Endothelial cell of umbilical vein (primary cell): ENCODE results near the gene ZNF804A. TPM values are rescaled to one million over a fixed set of nuclear protein-coding genes. Genes with fewer than 3 reads are reported as not detected.

Experiments used
- BruUV-seq: library from RNA; stranded (reverse); fragments of 400-500 nt; replicated peaks from 2 replicates; lab custom pipeline; 2021; lab: Mats Ljungman, UMichigan
- CTCF ChIA-PET: fragments of 300-600, 350-600 bp; sonication (Branson Sonifier 250); formaldehyde crosslinking; loops from one replicate; lab custom pipeline; 2021; ENCODE audit warnings: antibody characterized with exemption, inconsistent platforms; lab: Charles Lee
- POLR2A ChIA-PET: fragments of 300-600, 350-600 bp; sonication (Branson Sonifier 250); formaldehyde crosslinking; loops from one replicate; lab custom pipeline; 2021; ENCODE audit warnings: antibody characterized with exemption, inconsistent platforms; lab: Charles Lee
- DNase-seq: peaks from one replicate; pipeline ENCODE4 v3.0.0-alpha.2; 2011; ENCODE audit warnings: low read depth, low spot score
- FAIRE-seq: peaks from 2 replicates; lab custom pipeline; 2011; peaks lifted over from hg19 to GRCh38; lab: Jason Lieb, UNC
- H2AFZ ChIP-seq: 2 replicates; pipeline ENCODE4 v1.6.0; 2012; ENCODE audit warnings: low read depth, low read length, control low read depth, inconsistent platforms
- H3K27ac ChIP-seq: 2 replicates; pipeline ENCODE4 v1.5.1; 2011; ENCODE audit warnings: low read depth, mild to moderate bottlenecking, control low read depth, low read length, moderate library complexity; ENCODE audit not compliant: insufficient read depth
- H3K27me3 ChIP-seq, 2 experiments: 2 replicates each; pipeline versions ENCODE4 v1.6.0 to v1.6.1; 2011; ENCODE audit warnings: low read length in 2 of 2, mixed read lengths in 1 of 2; ENCODE audit not compliant: control insufficient read depth in 2 of 2, insufficient read depth in 2 of 2
- H3K36me3 ChIP-seq, 2 experiments: 2 replicates in 1 of 2; 3 replicates in 1 of 2; pipeline ENCODE4 v1.5.1; 2011; ENCODE audit warnings: low read length in 2 of 2, mild to moderate bottlenecking in 1 of 2, moderate library complexity in 1 of 2; ENCODE audit not compliant: control insufficient read depth in 2 of 2, insufficient read depth in 2 of 2; ENCODE audit errors: extremely low read depth in 1 of 2
- H3K4me1 ChIP-seq: 3 replicates; pipeline ENCODE4 v1.5.1; 2011; ENCODE audit warnings: mild to moderate bottlenecking, low read length; ENCODE audit not compliant: control insufficient read depth, insufficient read depth; ENCODE audit errors: extremely low read depth
- H3K4me2 ChIP-seq: 2 replicates; pipeline ENCODE4 v1.6.1; 2011; ENCODE audit warnings: low read length, control low read depth, mixed read lengths; ENCODE audit not compliant: insufficient read depth
- H3K4me3 ChIP-seq, 3 experiments: fragments of 200-600 bp in 1 of 3; sonication (generic), shearing (Covaris generic) in 1 of 3; replicated peaks in 1 of 3; 2 replicates each; pipeline ENCODE4 v1.5.1; 2011 to 2016; ENCODE audit warnings: control low read depth in 3 of 3, low read length in 3 of 3, mild to moderate bottlenecking in 2 of 3, inconsistent platforms in 1 of 3, low read depth in 1 of 3, moderate library complexity in 1 of 3; ENCODE audit not compliant: insufficient read depth in 1 of 3
- H3K79me2 ChIP-seq: 2 replicates; pipeline ENCODE4 v1.6.0; 2012; ENCODE audit warnings: low read length, inconsistent platforms; ENCODE audit not compliant: control insufficient read depth, insufficient read depth
- H3K9ac ChIP-seq: replicated peaks from 2 replicates; pipeline ENCODE3; 2011; ENCODE audit warnings: low read length, control low read depth; ENCODE audit not compliant: insufficient read depth; ENCODE audit errors: extremely low read depth
- H3K9me1 ChIP-seq: replicated peaks from 3 replicates; pipeline ENCODE4 v1.6.0; 2011; ENCODE audit warnings: mild to moderate bottlenecking, low read length; ENCODE audit not compliant: control insufficient read depth, insufficient read depth; ENCODE audit errors: extremely low read depth
- H3K9me3 ChIP-seq: replicated peaks from 2 replicates; pipeline ENCODE4 v1.5.1; 2012; ENCODE audit warnings: low read length, inconsistent platforms; ENCODE audit not compliant: control insufficient read depth, insufficient read depth
- H4K20me1 ChIP-seq: replicated peaks from 2 replicates; pipeline ENCODE3; 2011; ENCODE audit warnings: mild to moderate bottlenecking, low read length; ENCODE audit not compliant: control insufficient read depth, insufficient read depth; ENCODE audit errors: extremely low read depth
- CTCF ChIP-seq, 2 donors: IDR thresholded peaks; 1 replicate in 1 of 2; 2 replicates in 1 of 2; pipeline ENCODE4 v1.5.1; 2011; ENCODE audit warnings: low read length in 2 of 2, mild to moderate bottlenecking in 2 of 2, moderate library complexity in 2 of 2, control low read depth in 1 of 2, inconsistent platforms in 1 of 2, low read depth in 1 of 2; ENCODE audit not compliant: insufficient read depth in 1 of 2; ENCODE audit errors: extremely low read depth in 1 of 2
- EZH2 ChIP-seq: IDR thresholded peaks from 2 replicates; pipeline ENCODE4 v1.6.1; 2012; ENCODE audit warnings: borderline replicate concordance, low read depth, mild to moderate bottlenecking, moderate library complexity, low read length, inconsistent platforms; ENCODE audit not compliant: severe bottlenecking
- FOS ChIP-seq: IDR thresholded peaks from 2 replicates; pipeline ENCODE4 v1.6.1; 2011; ENCODE audit warnings: mild to moderate bottlenecking, low read length, moderate library complexity, borderline replicate concordance; ENCODE audit not compliant: insufficient read depth
- GATA2 ChIP-seq: IDR thresholded peaks from 2 replicates; pipeline ENCODE4 v1.7.0; 2011; ENCODE audit warnings: low read depth, mild to moderate bottlenecking, moderate library complexity, mixed read lengths, low read length; ENCODE audit not compliant: insufficient read length, insufficient read depth
- JUN ChIP-seq: IDR thresholded peaks from 2 replicates; pipeline ENCODE4 v1.6.1; 2011; ENCODE audit warnings: borderline replicate concordance, low read depth; ENCODE audit not compliant: insufficient read length, insufficient read depth
- MAX ChIP-seq: IDR thresholded peaks from 2 replicates; pipeline ENCODE4 v1.6.1; 2011; ENCODE audit not compliant: insufficient read depth, insufficient read length
- MYC ChIP-seq: IDR thresholded peaks from one replicate; pipeline ENCODE4 v1.6.1; 2011; ENCODE audit warnings: mild to moderate bottlenecking, low read depth, low read length
- POLR2A ChIP-seq: IDR thresholded peaks from 2 replicates; pipeline ENCODE4 v1.6.1; 2012; ENCODE audit warnings: low read depth, mild to moderate bottlenecking, control low read depth, low read length
- POLR2AphosphoS5 ChIP-seq: IDR thresholded peaks from 2 replicates; pipeline ENCODE4 v1.6.1; 2012; ENCODE audit warnings: low read depth, mild to moderate bottlenecking, control low read depth, low read length, moderate library complexity; ENCODE audit not compliant: insufficient read depth
- dilution Hi-C: fragments of 300-500 bp; cut with MboI; formaldehyde crosslinking; loops from one replicate; pipeline ENCODE4 v1.15.0; 2019; ENCODE audit warnings: low sequenced_read_pairs; ENCODE audit not compliant: extremely low pct_ligation_motif_present
- intact Hi-C: fragments of 100-400 bp; cut with micrococcal nuclease; formaldehyde crosslinking; loops from one replicate; pipeline ENCODE4 v1.10.0; 2022
- polyA plus RNA-seq, 4 experiments: library from polyadenylated mRNA; depleted of rRNA in 3 of 4; stranded (reverse) in 3 of 4; unstranded in 1 of 4; fragments of >200 nt; gene quantifications; 2 replicates each; pipeline versions ENCODE4 v1.2.1 to v1.2.3, GENCODE V29; 2011 to 2012; ENCODE audit warnings: missing spikeins in 1 of 4
- total RNA-seq: library from RNA; stranded (reverse); gene quantifications from 2 replicates; pipeline ENCODE4 v1.2.3, GENCODE V29; 2021

ZNF804A gene
- total and polyA plus RNA-seq, 2 donors (not counting 3 experiments of a cell fraction or from before 2014, with no cell fraction given), result 0.22 TPM; not detected in 1

- no peak for TF ChIP-seq POLR2A
- TF ChIP-seq MYC, result no peak
- no peak for TF ChIP-seq JUN
- no peak for TF ChIP-seq CTCF (IDR thresholded peaks at IDR 0.05; ENCODE audit: extremely low read depth in 1 of 2, insufficient read depth in 1 of 2, low read depth in 1 of 2, low read length in 2 of 2)
- no peak for TF ChIP-seq POLR2AphosphoS5
- TF ChIP-seq MAX, result no peak
- no peak for TF ChIP-seq FOS
- no peak for TF ChIP-seq GATA2
- TF ChIP-seq EZH2, result no peak
- CTCF ChIA-PET, result interaction anchor here (1.5 kb wide), 1 partner anchor 16 kb away, joined by 5 read pairs; no protein-coding TSS in a partner anchor
- intact Hi-C loops (no loop called here), dilution Hi-C loops (no loop called here)
- no peak for DNase-seq
- Histone ChIP-seq H3K9me3 (no peaks in the 10 kb centered on the region), H3K79me2 (no peaks in the 10 kb centered on the region), H3K9me1 (no peaks in the 10 kb centered on the region), H3K4me3 (no peak overlapping the region), H2AFZ (no peak overlapping the region), H3K4me2 (no peak overlapping the region), H3K9ac (no peak overlapping the region), H3K4me1 (no peaks in the 10 kb centered on the region), H3K27ac (no peak overlapping the region), H3K36me3 (no peaks in the 10 kb centered on the region), H3K27me3 (no peaks in the 10 kb centered on the region), H4K20me1 (no peaks in the 10 kb centered on the region)
- FAIRE-seq, result no peak
- POLR2A ChIA-PET, result no interaction called here
- BruUV-seq, result no TSS peak
Measured at GRCh38 chr2:184906160-184906559, 307.8 kb downstream of the ZNF804A start.
